GM23248 (cell line): Measurements from ENCODE around the gene NLGN2. TPM values are rescaled to one million over a fixed set of nuclear protein-coding genes. Genes with fewer than 3 reads are reported as not detected.
A peak's percentile ranks its signal among the peaks of the same experiment; 100 is the strongest.

Experiments
- DNase-seq: peaks from one replicate; pipeline ENCODE4 v3.0.0-alpha.2; 2015
- H2AFZ ChIP-seq: fragments of 200-600 bp; sonication (generic); 2 replicates; pipeline ENCODE4 v1.6.1; 2016; ENCODE audit warnings: antibody characterized with exemption
- H3F3A ChIP-seq: fragments of 200-600 bp; sonication (generic); 2 replicates; pipeline ENCODE4 v1.6.1; 2016; ENCODE audit warnings: mild to moderate bottlenecking, antibody characterized with exemption, mixed run types; ENCODE audit not compliant: insufficient read depth
- H3K27ac ChIP-seq: fragments of 200-600 bp; sonication (generic); 2 replicates; pipeline ENCODE4 v1.5.1; 2016; ENCODE audit warnings: mild to moderate bottlenecking
- H3K27me3 ChIP-seq: fragments of 200-600 bp; sonication (generic); replicated peaks from 2 replicates; pipeline ENCODE4 v1.6.1; 2016; ENCODE audit warnings: mild to moderate bottlenecking; ENCODE audit not compliant: insufficient read depth
- H3K36me3 ChIP-seq: fragments of 200-600 bp; sonication (generic); 2 replicates; pipeline ENCODE4 v1.6.1; 2016; ENCODE audit warnings: low read depth, mild to moderate bottlenecking
- H3K4me1 ChIP-seq: fragments of 200-600 bp; sonication (generic); 2 replicates; pipeline ENCODE4 v1.6.1; 2016; ENCODE audit warnings: mild to moderate bottlenecking; ENCODE audit not compliant: insufficient read depth
- H3K4me2 ChIP-seq: fragments of 200-600 bp; sonication (generic); one replicate; pipeline ENCODE4 v1.6.1; 2016; ENCODE audit warnings: mild to moderate bottlenecking; ENCODE audit not compliant: unreplicated experiment
- H3K4me3 ChIP-seq: fragments of 200-600 bp; sonication (generic); 2 replicates; pipeline ENCODE4 v1.5.1; 2016; ENCODE audit warnings: mild to moderate bottlenecking
- H3K79me2 ChIP-seq: fragments of 200-600 bp; sonication (generic); 2 replicates; pipeline ENCODE4 v1.6.1; 2016; ENCODE audit warnings: mild to moderate bottlenecking; ENCODE audit not compliant: insufficient read depth
- H3K9ac ChIP-seq: fragments of 200-600 bp; sonication (generic); 2 replicates; pipeline ENCODE4 v1.6.1; 2016; ENCODE audit warnings: mild to moderate bottlenecking
- H3K9me2 ChIP-seq: fragments of 200-600 bp; sonication (generic); 2 replicates; pipeline ENCODE4 v1.6.1; 2016; ENCODE audit warnings: mixed run types, mild to moderate bottlenecking, moderate library complexity; ENCODE audit not compliant: insufficient read depth
- H3K9me3 ChIP-seq: fragments of 200-600 bp; sonication (generic); one replicate; pipeline ENCODE4 v1.6.1; 2017; ENCODE audit warnings: low read depth
- H4K20me1 ChIP-seq: fragments of 200-600 bp; sonication (generic); 2 replicates; pipeline ENCODE4 v1.6.0; 2016; ENCODE audit not compliant: insufficient read depth
- EZH2 ChIP-seq: fragments of 200-600 bp; sonication (generic); IDR thresholded peaks from 2 replicates; pipeline ENCODE4 v1.6.1; 2018; ENCODE audit warnings: antibody characterized with exemption, mild to moderate bottlenecking; ENCODE audit not compliant: insufficient read depth, poor library complexity, severe bottlenecking
- EZH2phosphoT487 ChIP-seq: fragments of 200-600 bp; sonication (generic); IDR thresholded peaks from 2 replicates; pipeline ENCODE4 v1.6.1; 2018; ENCODE audit warnings: antibody characterized with exemption, moderate library complexity, mild to moderate bottlenecking, low read depth; ENCODE audit not compliant: insufficient read depth
- WGBS, 2 experiments: methylation state at CpG; one replicate each; pipeline ENCODE4 v1.1.6; 2015 to 2017; ENCODE audit warnings: low lambda C conversion rate in 2 of 2, low coverage in 1 of 2; ENCODE audit errors: missing lambda C conversion rate in 2 of 2; 5-methylcytosine and 5-hydroxymethylcytosine counted together
- in situ Hi-C: fragments of 300-500 bp; cut with MboI; formaldehyde crosslinking; loops from 2 replicates; pipeline ENCODE4 v1.15.0; 2020
- polyA plus RNA-seq: library from polyadenylated mRNA; unstranded; fragments of >200 nt; fragmentation: Nextera tagmentation; extraction: Ambion mirVana; gene quantifications from 2 replicates; pipeline ENCODE4 v1.2.1, GENCODE V29; 2016
- total RNA-seq: library from RNA; depleted of rRNA; stranded (reverse); fragments of >200 nt; shearing (Covaris generic); gene quantifications from 2 replicates; pipeline ENCODE4 v1.2.3, GENCODE V29; 2014

The NLGN2 gene
- total and polyA plus RNA-seq, 2 experiments from 2014 or later = 3.3 to 9.5 TPM

- Histone ChIP-seq H3K79me2 (peaks cover 54% of the 10 kb centered on the region), H3F3A (peaks cover 19% of the 10 kb centered on the region), H3K9ac (no peak overlapping the region), H3K27me3 (no peaks in the 10 kb centered on the region), H3K9me2 (no peaks in the 10 kb centered on the region), H3K4me2 (no peak overlapping the region), H3K27ac (no peak overlapping the region), H2AFZ (no peak overlapping the region), H3K36me3 (peaks cover 7% of the 10 kb centered on the region; the same call in 1 of the 2 replicates), H3K9me3 (no peaks in the 10 kb centered on the region), H3K4me1 (0 out of 2 replicates have a peak, but pooled peaks cover 2% of the 10 kb centered on the region), H3K4me3 (no peak overlapping the region), H4K20me1 (no peaks in the 10 kb centered on the region)
- DNase-seq = no peak
- no peak for TF ChIP-seq EZH2
- TF ChIP-seq EZH2phosphoT487 = no peak
- in situ Hi-C loops = no loop called here
- WGBS, 2 experiments = 80 to 84% methylated on average over 7 to 9 of the region's 9 CpGs
These were observed 56.4 kb downstream of the NLGN2 start for GRCh38 chr17:7464081-7464480.

- Histone ChIP-seq H3K4me1 (0 out of 2 replicates have a peak, but pooled peaks cover 2% of the 10 kb centered on the region), H3K36me3 (peaks cover 7% of the 10 kb centered on the region; the same call in 1 of the 2 replicates), H3K4me3 (no peak overlapping the region), H3K9me3 (no peaks in the 10 kb centered on the region), H3F3A (peaks cover 4% of the 10 kb centered on the region; the same call in 1 of the 2 replicates), H3K9ac (no peak overlapping the region), H2AFZ (no peak overlapping the region), H3K79me2 (peaks cover 71% of the 10 kb centered on the region), H3K9me2 (no peaks in the 10 kb centered on the region), H3K4me2 (no peak overlapping the region), H4K20me1 (no peaks in the 10 kb centered on the region), H3K27ac (no peak overlapping the region), H3K27me3 (no peaks in the 10 kb centered on the region)
- 93% methylated on average over 19 to 33 of the region's 33 CpGs for whole genome bisulfite sequencing, 2 experiments
- DNase-seq = no peak
- TF ChIP-seq EZH2phosphoT487 (no peak), EZH2 (no peak)
- in situ Hi-C loops = no loop called here
These were observed 58.1 kb downstream of the NLGN2 start for GRCh38 chr17:7465597-7466275.

- Histone ChIP-seq H3K4me1 (0 out of 2 replicates have a peak, but pooled peaks cover 2% of the 10 kb centered on the region), H3K27me3 (no peaks in the 10 kb centered on the region), H4K20me1 (no peaks in the 10 kb centered on the region), H3F3A (no peaks in the 10 kb centered on the region), H3K27ac (no peak overlapping the region), H3K4me3 (no peak overlapping the region), H3K9me3 (no peaks in the 10 kb centered on the region), H3K79me2 (peaks cover 76% of the 10 kb centered on the region), H2AFZ (no peak overlapping the region), H3K9me2 (no peaks in the 10 kb centered on the region), H3K4me2 (no peak overlapping the region), H3K9ac (no peak overlapping the region), H3K36me3 (peaks cover 7% of the 10 kb centered on the region; the same call in 1 of the 2 replicates)
- in situ Hi-C loops = no loop called here
- WGBS, 2 experiments = 93% methylated on average over 8 to 9 of the region's 9 CpGs
- DNase-seq = no peak
- no peak for TF ChIP-seq EZH2
These were observed 58.6 kb downstream of the NLGN2 start for GRCh38 chr17:7466318-7466638.

- H3K4me3 ChIP-seq = no peak overlapping the region
- DNase-seq = peak; percentile 40
- H3K27ac ChIP-seq = no peak overlapping the region
- H3K27me3 ChIP-seq = no peaks in the 10 kb centered on the region
- peaks cover 7% of the 10 kb centered on the region; the same call in 1 of the 2 replicates for H3K36me3 ChIP-seq
- no peaks in the 10 kb centered on the region for H3F3A ChIP-seq
- H4K20me1 ChIP-seq = no peaks in the 10 kb centered on the region
- no peak overlapping the region for H3K4me2 ChIP-seq
- in situ Hi-C loops = no loop called here
- peaks cover 81% of the 10 kb centered on the region for H3K79me2 ChIP-seq
- no peaks in the 10 kb centered on the region for H3K9me3 ChIP-seq
- TF ChIP-seq EZH2 = no peak
- TF ChIP-seq EZH2phosphoT487 = no peak
- 85 to 90% methylated on average over 16 of the region's 16 CpGs for WGBS, 2 experiments
- no peaks in the 10 kb centered on the region for H3K9me2 ChIP-seq
- 0 out of 2 replicates have a peak, but pooled peaks cover 2% of the 10 kb centered on the region for H3K4me1 ChIP-seq
- no peak overlapping the region for H3K9ac ChIP-seq
- H2AFZ ChIP-seq = no peak overlapping the region
These were observed 59.1 kb downstream of the NLGN2 start for GRCh38 chr17:7466639-7467341.
